GM12891 (cell line): ENCODE measurements around the gene OTUB1.

Experiments
- POLR2AphosphoS5 ChIP-seq: IDR thresholded peaks from 2 replicates; pipeline ENCODE4 v1.6.1; 2011; ENCODE audit warnings: low read depth, low read length, control low read depth
- TAF1 ChIP-seq: IDR thresholded peaks from 2 replicates; pipeline ENCODE4 v1.6.1; 2011; ENCODE audit warnings: low read depth, low read length, control low read depth

- TF ChIP-seq POLR2AphosphoS5: no peak
- TF ChIP-seq TAF1: no peak
Observed at GRCh38 chr11:63993100-63993499, 6.9 kb downstream of the OTUB1 start.
